H9 (cell line): Measurements from ENCODE around the gene CIDEC. TPM values are rescaled to one million over a fixed set of nuclear protein-coding genes. Genes with fewer than 3 reads are reported as not detected.

Experiments used
- DNase-seq: peaks from one replicate; pipeline ENCODE4 v3.0.0-alpha.2; 2017
- H2AFZ ChIP-seq: one replicate; pipeline ENCODE4 v1.6.1; 2013; ENCODE audit warnings: mild to moderate bottlenecking, low read length, control low read depth, moderate library complexity
- H2AK5ac ChIP-seq: 2 replicates; pipeline ENCODE4 v1.6.1; 2013; ENCODE audit warnings: low read length, control low read depth, mixed read lengths; ENCODE audit not compliant: insufficient read length
- H2BK120ac ChIP-seq: one replicate; pipeline ENCODE4 v1.6.1; 2013; ENCODE audit warnings: low read depth, mild to moderate bottlenecking, low read length, control low read depth, inconsistent platforms; ENCODE audit not compliant: poor library complexity, severe bottlenecking
- H2BK12ac ChIP-seq: 2 replicates; pipeline ENCODE4 v1.6.1; 2013; ENCODE audit warnings: low read length, control low read depth, mixed read lengths, low read depth; ENCODE audit not compliant: insufficient read length
- H2BK15ac ChIP-seq: 2 replicates; pipeline ENCODE4 v1.6.1; 2013; ENCODE audit warnings: low read depth, low read length, control low read depth
- H2BK20ac ChIP-seq: one replicate; pipeline ENCODE4 v1.6.1; 2013; ENCODE audit warnings: low read depth, mild to moderate bottlenecking, low read length, control low read depth, inconsistent platforms; ENCODE audit not compliant: poor library complexity, severe bottlenecking
- H2BK5ac ChIP-seq: 2 replicates; pipeline ENCODE4 v1.6.1; 2013; ENCODE audit warnings: low read length, control low read depth, mixed read lengths; ENCODE audit not compliant: insufficient read length
- H3K14ac ChIP-seq: 2 replicates; pipeline ENCODE4 v1.6.1; 2013; ENCODE audit warnings: low read length, control low read depth; ENCODE audit not compliant: insufficient read depth
- H3K18ac ChIP-seq: 2 replicates; pipeline ENCODE4 v1.6.1; 2013; ENCODE audit warnings: low read depth, mild to moderate bottlenecking, mixed read lengths, low read length, control low read depth; ENCODE audit not compliant: insufficient read length
- H3K23ac ChIP-seq: 2 replicates; pipeline ENCODE4 v1.6.1; 2013; ENCODE audit warnings: low read length, control low read depth, mixed read lengths, low read depth; ENCODE audit not compliant: insufficient read length
- H3K23me2 ChIP-seq: 2 replicates; pipeline ENCODE4 v1.6.1; 2013; ENCODE audit warnings: low read depth, mild to moderate bottlenecking, mixed read lengths, low read length, control low read depth; ENCODE audit not compliant: insufficient read length, poor library complexity, severe bottlenecking
- H3K27ac ChIP-seq: 2 replicates; pipeline ENCODE4 v1.5.1; 2013; ENCODE audit warnings: low read length, control low read depth, mixed read lengths, low read depth; ENCODE audit not compliant: insufficient read length
- H3K27me3 ChIP-seq: 2 replicates; pipeline ENCODE4 v1.6.1; 2013; ENCODE audit warnings: low read length, control low read depth, inconsistent platforms; ENCODE audit not compliant: insufficient read depth
- H3K4ac ChIP-seq: 2 replicates; pipeline ENCODE4 v1.6.1; 2013; ENCODE audit warnings: low read depth, mild to moderate bottlenecking, control low read depth, inconsistent platforms, low read length, moderate library complexity
- H3K4me1 ChIP-seq: 2 replicates; pipeline ENCODE4 v1.6.1; 2013; ENCODE audit warnings: low read length, control low read depth, inconsistent platforms; ENCODE audit not compliant: insufficient read depth
- H3K4me2 ChIP-seq: 2 replicates; pipeline ENCODE4 v1.6.1; 2013; ENCODE audit warnings: low read length, control low read depth, mixed read lengths; ENCODE audit not compliant: insufficient read length, insufficient read depth
- H3K56ac ChIP-seq: 2 replicates; pipeline ENCODE4 v1.6.1; 2013; ENCODE audit warnings: low read depth, mild to moderate bottlenecking, mixed read lengths, low read length, control low read depth; ENCODE audit not compliant: insufficient read length
- H3K79me1 ChIP-seq: 2 replicates; pipeline ENCODE4 v1.6.1; 2013; ENCODE audit warnings: low read depth, mild to moderate bottlenecking, moderate library complexity, low read length, control low read depth, inconsistent platforms; ENCODE audit not compliant: insufficient read depth, poor library complexity, severe bottlenecking
- H3K79me2 ChIP-seq: 2 replicates; pipeline ENCODE4 v1.6.1; 2013; ENCODE audit warnings: low read length, control low read depth, inconsistent platforms; ENCODE audit not compliant: insufficient read depth
- H3K9ac ChIP-seq: 2 replicates; pipeline ENCODE4 v1.6.1; 2013; ENCODE audit warnings: low read length, control low read depth, mixed read lengths; ENCODE audit not compliant: insufficient read length; ENCODE audit errors: extremely low read depth
- H3K9me3 ChIP-seq: one replicate; pipeline ENCODE4 v1.6.1; 2013; ENCODE audit warnings: low read depth, low read length, inconsistent platforms; ENCODE audit not compliant: control insufficient read depth
- H3T11ph ChIP-seq: one replicate; pipeline ENCODE4 v1.6.1; 2013; ENCODE audit warnings: mild to moderate bottlenecking, low read length, control low read depth, inconsistent platforms
- H4K20me1 ChIP-seq: one replicate; pipeline ENCODE4 v1.6.1; 2013; ENCODE audit not compliant: control insufficient read depth, insufficient read length, insufficient read depth
- H4K5ac ChIP-seq: 2 replicates; pipeline ENCODE4 v1.6.1; 2013; ENCODE audit warnings: low read depth, mild to moderate bottlenecking, mixed read lengths, low read length, control low read depth; ENCODE audit not compliant: insufficient read length
- H4K8ac ChIP-seq: replicated peaks from 2 replicates; pipeline ENCODE4 v1.6.1; 2013; ENCODE audit warnings: low read length, control low read depth, mixed read lengths, low read depth; ENCODE audit not compliant: insufficient read length
- H4K91ac ChIP-seq: 2 replicates; pipeline ENCODE4 v1.6.1; 2013; ENCODE audit warnings: low read depth, mild to moderate bottlenecking, moderate library complexity, mixed read lengths, low read length, control low read depth; ENCODE audit not compliant: insufficient read length
- H3K27ac Mint-ChIP-seq, 3 experiments: 2 replicates in 2 of 3; 3 replicates in 1 of 3; pipeline ENCODE4 v1.8.0; 2020 to 2021; ENCODE audit warnings: mixed read lengths in 3 of 3, mild to moderate bottlenecking in 1 of 3, moderate library complexity in 1 of 3
- H3K27me3 Mint-ChIP-seq: 2 replicates; pipeline ENCODE4 v1.8.0; 2021; ENCODE audit warnings: low read depth, mild to moderate bottlenecking, moderate library complexity, mixed read lengths
- H3K36me3 Mint-ChIP-seq, 3 experiments: 2 replicates in 2 of 3; 3 replicates in 1 of 3; pipeline ENCODE4 v1.8.0; 2020 to 2021; ENCODE audit warnings: low read depth in 3 of 3, mixed read lengths in 3 of 3; ENCODE audit not compliant: insufficient read depth in 1 of 3
- H3K4me1 Mint-ChIP-seq, 2 experiments: 2 replicates each; pipeline ENCODE4 v1.8.0; 2020; ENCODE audit warnings: mixed read lengths in 2 of 2
- H3K4me3 Mint-ChIP-seq, 2 experiments: 2 replicates in 1 of 2; 3 replicates in 1 of 2; pipeline ENCODE4 v1.8.0; 2020 to 2021; ENCODE audit warnings: mild to moderate bottlenecking in 2 of 2, mixed read lengths in 2 of 2, moderate library complexity in 1 of 2
- H3K9me3 Mint-ChIP-seq, 2 experiments: 2 replicates in 1 of 2; 3 replicates in 1 of 2; pipeline ENCODE4 v1.8.0; 2020; ENCODE audit warnings: mild to moderate bottlenecking in 2 of 2, mixed read lengths in 2 of 2, moderate library complexity in 1 of 2
- WGBS: extraction: QIAGEN DNeasy Blood & Tissue Kit; methylation state at CpG from one replicate; pipeline ENCODE4 v1.1.7; 2013; ENCODE audit warnings: missing lambda C conversion rate, low lambda C conversion rate, mixed read lengths; ENCODE audit not compliant: insufficient read length; ENCODE audit errors: extremely low coverage; 5-methylcytosine and 5-hydroxymethylcytosine counted together
- total RNA-seq: library from RNA; stranded (reverse); gene quantifications from 2 replicates; pipeline ENCODE4 v1.2.1, GENCODE V29; 2021
- TF ChIP-seq, protein P1 (sequence below): fragments of 200-600 bp; sonication (generic); conservative IDR thresholded peaks from 3 replicates; pipeline ENCODE4 v1.8.0; 2021; ENCODE audit warnings: antibody characterized with exemption, mild to moderate bottlenecking

CIDEC gene
- total RNA-seq, 1 experiment from 2014 or later: not detected

GRCh38 chr3:9841015-9841414, 39.0 kb downstream of the CIDEC start:
- H3K4me1 ChIP-seq: no peaks in the 10 kb centered on the region
- H3K27me3 ChIP-seq: no peaks in the 10 kb centered on the region; the same call in 1 of the 2 replicates
- no peaks in the 10 kb centered on the region for H3K9me3 ChIP-seq
- no peak overlapping the region for H3K27ac Mint-ChIP-seq
- no peak overlapping the region for H3T11ph ChIP-seq
- no peak overlapping the region for H3K14ac ChIP-seq
- no peaks in the 10 kb centered on the region for H3K27me3 Mint-ChIP-seq
- no peak overlapping the region for H3K18ac ChIP-seq
- H3K79me1 ChIP-seq: no peaks in the 10 kb centered on the region
- no peak overlapping the region for H4K8ac ChIP-seq
- H3K9ac ChIP-seq: no peak overlapping the region
- peaks cover 5% of the 10 kb centered on the region for H3K23me2 ChIP-seq
- H4K20me1 ChIP-seq: no peaks in the 10 kb centered on the region
- no peak overlapping the region for H3K4me2 ChIP-seq
- no peak overlapping the region for H3K23ac ChIP-seq
- H3K36me3 Mint-ChIP-seq: peaks cover 24 to 45% (median 41%) of the 10 kb centered on the region in 3 experiments; a peak in 6 of 7 replicates
- H3K9me3 Mint-ChIP-seq: no peaks in the 10 kb centered on the region
- H2AK5ac ChIP-seq: no peak overlapping the region
- DNase-seq: no peak
- no peak overlapping the region for H2BK120ac ChIP-seq
- H2BK5ac ChIP-seq: no peak overlapping the region
- H3K4me3 Mint-ChIP-seq: no peak overlapping the region
- no peak overlapping the region for H2AFZ ChIP-seq
- no CpG with 5 or more reads among the region's 8 CpGs for WGBS
- no peak overlapping the region for H2BK20ac ChIP-seq
- no peak overlapping the region for H3K4ac ChIP-seq
- no peak overlapping the region for H2BK15ac ChIP-seq
- no peak overlapping the region for H2BK12ac ChIP-seq
- H3K79me2 ChIP-seq: no peaks in the 10 kb centered on the region
- H3K27ac ChIP-seq: no peak overlapping the region
- H4K91ac ChIP-seq: no peak overlapping the region
- no peak overlapping the region for H3K56ac ChIP-seq
- H3K4me1 Mint-ChIP-seq: peaks cover 3 to 4% of the 10 kb centered on the region in 2 experiments; a peak in 3 of 4 replicates
- H4K5ac ChIP-seq: no peak overlapping the region
- TF ChIP-seq, protein P1, sequence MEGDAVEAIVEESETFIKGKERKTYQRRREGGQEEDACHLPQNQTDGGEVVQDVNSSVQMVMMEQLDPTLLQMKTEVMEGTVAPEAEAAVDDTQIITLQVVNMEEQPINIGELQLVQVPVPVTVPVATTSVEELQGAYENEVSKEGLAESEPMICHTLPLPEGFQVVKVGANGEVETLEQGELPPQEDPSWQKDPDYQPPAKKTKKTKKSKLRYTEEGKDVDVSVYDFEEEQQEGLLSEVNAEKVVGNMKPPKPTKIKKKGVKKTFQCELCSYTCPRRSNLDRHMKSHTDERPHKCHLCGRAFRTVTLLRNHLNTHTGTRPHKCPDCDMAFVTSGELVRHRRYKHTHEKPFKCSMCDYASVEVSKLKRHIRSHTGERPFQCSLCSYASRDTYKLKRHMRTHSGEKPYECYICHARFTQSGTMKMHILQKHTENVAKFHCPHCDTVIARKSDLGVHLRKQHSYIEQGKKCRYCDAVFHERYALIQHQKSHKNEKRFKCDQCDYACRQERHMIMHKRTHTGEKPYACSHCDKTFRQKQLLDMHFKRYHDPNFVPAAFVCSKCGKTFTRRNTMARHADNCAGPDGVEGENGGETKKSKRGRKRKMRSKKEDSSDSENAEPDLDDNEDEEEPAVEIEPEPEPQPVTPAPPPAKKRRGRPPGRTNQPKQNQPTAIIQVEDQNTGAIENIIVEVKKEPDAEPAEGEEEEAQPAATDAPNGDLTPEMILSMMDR: no peak
